HepG2 (cell line): ENCODE results near the gene ITGB3. TPM values are rescaled to one million over a fixed set of nuclear protein-coding genes. Genes with fewer than 3 reads are reported as not detected.

ENCODE experiments used
- BCL3 ChIP-seq: sonication (generic); formaldehyde crosslinking; IDR thresholded peaks from 2 replicates; pipeline ENCODE4 v1.5.1; 2020; ENCODE audit warnings: mild to moderate bottlenecking, missing genetic modification reagents, moderate library complexity
- ERF ChIP-seq: IDR thresholded peaks from 2 replicates; pipeline ENCODE4 v1.6.1; 2018; ENCODE audit warnings: missing biosample characterization, missing genetic modification reagents
- FOXO4 ChIP-seq: sonication (generic); formaldehyde crosslinking; conservative IDR thresholded peaks from 2 replicates; pipeline ENCODE4 v1.8.1; 2023; ENCODE audit warnings: missing genetic modification reagents
- HDAC2 ChIP-seq: sonication (generic); formaldehyde crosslinking; IDR thresholded peaks from 2 replicates; pipeline ENCODE4 v1.4.0; 2020; ENCODE audit warnings: missing genetic modification reagents
- HNF1A ChIP-seq, 2 experiments: sonication (generic) in 1 of 2; formaldehyde crosslinking in 1 of 2; IDR thresholded peaks; 2 replicates each; pipeline versions ENCODE4 v1.4.0 to v1.6.1; 2016 to 2020; ENCODE audit warnings: borderline replicate concordance in 1 of 2, low read depth in 1 of 2, mild to moderate bottlenecking in 1 of 2, missing genetic modification reagents in 1 of 2
- NR2F1 ChIP-seq, 2 experiments: fragments of 450-650 bp in 1 of 2; formaldehyde crosslinking in 1 of 2; IDR thresholded peaks; 2 replicates each; pipeline versions ENCODE4 v1.5.0 to v1.6.1; 2016 to 2020; ENCODE audit warnings: mild to moderate bottlenecking in 1 of 2, missing compliant biosample characterization in 1 of 2, missing genetic modification reagents in 1 of 2, moderate library complexity in 1 of 2
- POLR2A ChIP-seq, 2 experiments: IDR thresholded peaks; 2 replicates each; pipeline ENCODE4 v1.6.1; 2011; ENCODE audit warnings: low read depth in 2 of 2, low read length in 2 of 2, mild to moderate bottlenecking in 1 of 2, moderate library complexity in 1 of 2; ENCODE audit not compliant: insufficient read depth in 1 of 2
- RAD51 ChIP-seq: fragments of 450-650 bp; IDR thresholded peaks from 2 replicates; pipeline ENCODE4 v1.6.1; 2016; ENCODE audit warnings: borderline replicate concordance
- RXRA ChIP-seq: sonication (generic); formaldehyde crosslinking; IDR thresholded peaks from 2 replicates; pipeline ENCODE4 v1.5.1; 2020; ENCODE audit warnings: missing genetic modification reagents
- SALL1 ChIP-seq: sonication (generic); formaldehyde crosslinking; IDR thresholded peaks from 2 replicates; pipeline ENCODE4 v1.8.0; 2022; ENCODE audit warnings: mild to moderate bottlenecking, missing genetic modification reagents
- SOX13 ChIP-seq, 3 experiments: fragments of 450-650 bp in 1 of 3; sonication (generic) in 1 of 3; formaldehyde crosslinking in 1 of 3; IDR thresholded peaks in 2 of 3; conservative IDR thresholded peaks in 1 of 3; 2 replicates each; pipeline versions ENCODE4 v1.5.0 to v1.6.1; 2016 to 2020; ENCODE audit warnings: antibody characterized with exemption in 1 of 3, mild to moderate bottlenecking in 1 of 3, missing compliant biosample characterization in 1 of 3, missing genetic modification reagents in 1 of 3, moderate library complexity in 1 of 3
- TCF12 ChIP-seq, 2 experiments: fragments of 450-650 bp in 1 of 2; sonication (generic) in 1 of 2; formaldehyde crosslinking in 1 of 2; IDR thresholded peaks; 2 replicates each; pipeline versions ENCODE4 v1.6.1 to v1.8.0; 2017 to 2022; ENCODE audit warnings: antibody characterized with exemption in 1 of 2, mild to moderate bottlenecking in 1 of 2, missing genetic modification reagents in 1 of 2, moderate library complexity in 1 of 2
- ZC3H4 ChIP-seq: sonication (generic); formaldehyde crosslinking; IDR thresholded peaks from 2 replicates; pipeline ENCODE4 v1.4.0; 2020; ENCODE audit warnings: missing genetic modification reagents, borderline replicate concordance
- ZFY ChIP-seq: sonication (generic); formaldehyde crosslinking; IDR thresholded peaks from 2 replicates; pipeline ENCODE4 v1.4.0; 2020; ENCODE audit warnings: missing genetic modification reagents
- ZGPAT ChIP-seq: IDR thresholded peaks from 2 replicates; pipeline ENCODE4 v1.6.1; 2016; ENCODE audit warnings: mild to moderate bottlenecking
- ZKSCAN8 ChIP-seq: IDR thresholded peaks from 2 replicates; pipeline ENCODE4 v1.6.1; 2016; ENCODE audit warnings: borderline replicate concordance, missing genetic modification reagents, missing compliant biosample characterization
- ZNF292 ChIP-seq: sonication (generic); formaldehyde crosslinking; IDR thresholded peaks from 2 replicates; pipeline ENCODE4 v1.8.1; 2022; ENCODE audit warnings: mild to moderate bottlenecking, low read depth, missing genetic modification reagents, borderline replicate concordance
- ZNF354B ChIP-seq: sonication (generic); formaldehyde crosslinking; IDR thresholded peaks from 2 replicates; pipeline ENCODE4 v1.8.0; 2022; ENCODE audit warnings: mild to moderate bottlenecking, missing genetic modification reagents
- ZNF580 ChIP-seq: IDR thresholded peaks from 2 replicates; pipeline ENCODE4 v1.6.1; 2016; ENCODE audit warnings: low read depth, borderline replicate concordance
- ZSCAN9 ChIP-seq: IDR thresholded peaks from 2 replicates; pipeline ENCODE4 v1.6.1; 2016; ENCODE audit warnings: borderline replicate concordance
- polyA plus RNA-seq, 8 experiments: library from polyadenylated mRNA; depleted of rRNA in 3 of 8; stranded (reverse) in 7 of 8; unstranded in 1 of 8; fragments of >200 nt; fragmentation: Illumina TruSeq in 4 of 8; extraction: Trizol in 4 of 8; gene quantifications; 2 replicates each; pipeline versions ENCODE4 v1.2.1 to v1.2.3, GENCODE V29; 2011 to 2016; ENCODE audit warnings: low read depth in 4 of 8, missing spikeins in 1 of 8, mixed read lengths in 1 of 8; ENCODE audit not compliant: insufficient read depth in 1 of 8
- total RNA-seq, 5 experiments: library from RNA; depleted of rRNA; stranded (reverse); fragments of >200 nt; fragmentation: Illumina TruSeq; extraction: Trizol; gene quantifications; 2 replicates each; pipeline ENCODE4 v1.2.3, GENCODE V29; 2016; ENCODE audit warnings: low read depth in 1 of 5

ITGB3 gene
- total and polyA plus RNA-seq, 2 of the 13 experiments (the other 11 are each of a cell fraction or from before 2014, with no cell fraction given), result 0.09 to 0.31 TPM

GRCh38 chr17:47252209-47252608, 1.4 kb upstream of the ITGB3 start (continued):
- peak in 1 of 2 experiments; percentile 44; a peak in 1 of 4 replicates for TF ChIP-seq NR2F1 (CRISPR knock-in tag; IDR thresholded peaks at IDR 0.05)
- no peak for TF ChIP-seq ZC3H4 (CRISPR knock-in tag)
- TF ChIP-seq TCF12 (IDR thresholded peaks at IDR 0.05), result no peak
- TF ChIP-seq TCF12 (CRISPR knock-in tag; IDR thresholded peaks at IDR 0.05), result no peak
- peak; percentile 58; the same call in 1 of the 2 replicates for TF ChIP-seq RXRA (CRISPR knock-in tag)
- TF ChIP-seq ZNF354B (CRISPR knock-in tag), result 0 out of 2 replicates have a peak, but pooled peaks have one; percentile 69
- TF ChIP-seq POLR2A (IDR thresholded peaks at IDR 0.05; ENCODE audit: insufficient read depth in 1 of 2, low read depth in 2 of 2, low read length in 2 of 2), result peak in 1 of 2 experiments; percentile 49; a peak in 1 of 4 replicates
- TF ChIP-seq ZNF292 (CRISPR knock-in tag), result peak; percentile 71; the same call in 1 of the 2 replicates
- no peak for TF ChIP-seq ZKSCAN8 (CRISPR knock-in tag)
- TF ChIP-seq FOXO4 (CRISPR knock-in tag), result no peak
- peak; percentile 53; the same call in 1 of the 2 replicates for TF ChIP-seq SALL1 (CRISPR knock-in tag)
- 0 out of 2 replicates have a peak, but pooled peaks have one; percentile 18 for TF ChIP-seq RAD51
- 0 out of 2 replicates have a peak, but pooled peaks have one; percentile 60 for TF ChIP-seq BCL3
- TF ChIP-seq HNF1A (IDR thresholded peaks at IDR 0.05; ENCODE audit: low read depth), result no peak
- TF ChIP-seq HNF1A (CRISPR knock-in tag; IDR thresholded peaks at IDR 0.05; ENCODE audit: borderline replicate concordance), result no peak
- TF ChIP-seq ERF (CRISPR knock-in tag), result peak; percentile 73; the same call in 1 of the 2 replicates
- peak; percentile 58; the same call in 1 of the 2 replicates for TF ChIP-seq HDAC2 (CRISPR knock-in tag)
- TF ChIP-seq ZGPAT (CRISPR knock-in tag), result peak; percentile 63
- TF ChIP-seq SOX13 (IDR thresholded peaks at IDR 0.05), result no peak
- peak in 1 of 2 experiments; percentile 48; a peak in 2 of 4 replicates for TF ChIP-seq SOX13 (CRISPR knock-in tag; conservative IDR thresholded peaks at IDR 0.05 in 1 of 2, IDR thresholded peaks at IDR 0.05 in 1 of 2)
- 0 out of 2 replicates have a peak, but pooled peaks have one; percentile 42 for TF ChIP-seq ZNF580
- TF ChIP-seq ZFY (CRISPR knock-in tag), result peak; percentile 63
- 0 out of 2 replicates have a peak, but pooled peaks have one; percentile 43 for TF ChIP-seq ZSCAN9 (CRISPR knock-in tag)
